Sigmoid colon (tissue), 7 donors: ENCODE measurements around the gene EPS8L2. TPM values are rescaled to one million over a fixed set of nuclear protein-coding genes. Genes with fewer than 3 reads are reported as not detected.

Experiments
- DNase-seq: peaks from one replicate; pipeline ENCODE4 v3.0.0-alpha.2; 2019
- H3K27ac ChIP-seq, 4 donors: fragments of 200-600 bp; sonication (generic); one replicate each; pipeline ENCODE4 v1.5.1; 2016 to 2019; ENCODE audit warnings: mild to moderate bottlenecking in 1 of 4
- H3K27me3 ChIP-seq, 3 donors: fragments of 200-600 bp; sonication (generic); one replicate each; pipeline ENCODE4 v1.5.1; 2019; ENCODE audit warnings: mild to moderate bottlenecking in 1 of 3
- H3K36me3 ChIP-seq, 4 donors: fragments of 200-600 bp; sonication (generic); one replicate each; pipeline ENCODE4 v1.5.1; 2016 to 2019
- H3K4me1 ChIP-seq, 4 donors: fragments of 200-600 bp; sonication (generic); one replicate each; pipeline ENCODE4 v1.5.1; 2017 to 2019
- H3K4me3 ChIP-seq, 4 donors: fragments of 200-600 bp; sonication (generic); one replicate each; pipeline ENCODE4 v1.5.1; 2017 to 2019; ENCODE audit warnings: mild to moderate bottlenecking in 2 of 4, moderate library complexity in 1 of 4
- H3K9me3 ChIP-seq, 4 donors: fragments of 200-600 bp in 3 of 4; sonication (generic) in 3 of 4; one replicate each; pipeline versions ENCODE4 v1.5.1 to v1.6.1; 2013 to 2019
- CTCF ChIP-seq, 4 experiments: fragments of 450-650 bp in 3 of 4; fragments of 200-600 bp in 1 of 4; IDR thresholded peaks; one replicate each; pipeline ENCODE4 v1.5.1; 2016 to 2019; ENCODE audit warnings: antibody characterized with exemption in 4 of 4, mild to moderate bottlenecking in 3 of 4, moderate library complexity in 2 of 4
- EP300 ChIP-seq, 4 donors: sonication (generic); formaldehyde crosslinking; IDR thresholded peaks; one replicate each; pipeline ENCODE4 v1.6.1; 2017; ENCODE audit warnings: antibody characterized with exemption in 4 of 4
- POLR2A ChIP-seq, 2 donors: fragments of 450-650 bp; IDR thresholded peaks; one replicate each; pipeline ENCODE4 v1.6.1; 2016; ENCODE audit warnings: antibody characterized with exemption in 2 of 2, mild to moderate bottlenecking in 2 of 2, moderate library complexity in 2 of 2
- POLR2AphosphoS5 ChIP-seq, 4 donors: sonication (generic); formaldehyde crosslinking; IDR thresholded peaks; one replicate each; pipeline ENCODE4 v1.6.1; 2017; ENCODE audit warnings: antibody characterized with exemption in 4 of 4
- WGBS, 2 donors: extraction: QIAGEN DNeasy Blood & Tissue Kit; methylation state at CpG; one replicate each; pipeline ENCODE4 v1.1.7; 2013; 5-methylcytosine and 5-hydroxymethylcytosine counted together
- intact Hi-C: fragments of 100-400 bp; cut with DNase I; formaldehyde crosslinking; loops from one replicate; pipeline ENCODE4 v1.15.1; 2023
- polyA plus RNA-seq, 3 donors: library from polyadenylated mRNA; stranded (reverse); fragments of 200-250 nt; gene quantifications; one replicate each; pipeline ENCODE4 v1.2.3, GENCODE V29; 2013
- total RNA-seq, 4 donors: library from RNA; depleted of rRNA; stranded (reverse); fragments of >200 nt; gene quantifications; one replicate each; pipeline ENCODE4 v1.1.0, GENCODE V29; 2016
- donor health status: healthy with polysubstance abuse.
- donor health status: Bipolar disorder and iron deficiency.
- donor health status: healthy.

Gene EPS8L2
- total and polyA plus RNA-seq, 7 donors = 5.4 to 168 (median 15.6) TPM

GRCh38 chr11:659532-660085 lies 46.4 kb upstream of the EPS8L2 start:
- no peaks in the 10 kb centered on the region for H3K27me3 ChIP-seq
- TF ChIP-seq POLR2AphosphoS5 (IDR thresholded peaks at IDR 0.05) = no peak
- no peak for TF ChIP-seq CTCF (IDR thresholded peaks at IDR 0.05)
- no peak for TF ChIP-seq POLR2A (IDR thresholded peaks at IDR 0.05)
- TF ChIP-seq EP300 (IDR thresholded peaks at IDR 0.05) = no peak
- H3K4me1 ChIP-seq = no peaks in the 10 kb centered on the region
- peaks cover 0 to 33% (median 7%) of the 10 kb centered on the region in 4 donors for H3K36me3 ChIP-seq
- H3K27ac ChIP-seq = no peak overlapping the region
- H3K4me3 ChIP-seq = no peak overlapping the region
- DNase-seq = no peak
- 92 to 93% methylated on average over 16 of the region's 16 CpGs for WGBS, 2 donors
- no peaks in the 10 kb centered on the region for H3K9me3 ChIP-seq
- intact Hi-C loops = no loop called here

- Histone ChIP-seq H3K36me3 (peaks cover 0 to 33% (median 7%) of the 10 kb centered on the region in 4 donors), H3K4me3 (no peak overlapping the region), H3K4me1 (peaks cover 0 to 3% (median 1%) of the 10 kb centered on the region in 4 donors), H3K9me3 (no peaks in the 10 kb centered on the region), H3K27me3 (no peaks in the 10 kb centered on the region), H3K27ac (no peak overlapping the region)
- intact Hi-C loops = no loop called here
- WGBS, 2 donors = 90 to 92% methylated on average over 19 of the region's 19 CpGs
- no peak for DNase-seq
- TF ChIP-seq POLR2A (IDR thresholded peaks at IDR 0.05) = no peak
- TF ChIP-seq EP300 (IDR thresholded peaks at IDR 0.05) = no peak
- no peak for TF ChIP-seq POLR2AphosphoS5 (IDR thresholded peaks at IDR 0.05)
- no peak for TF ChIP-seq CTCF (IDR thresholded peaks at IDR 0.05)
Measured at GRCh38 chr11:660281-660680, 45.8 kb upstream of the EPS8L2 start.

GRCh38 chr11:660681-661444 lies 45.2 kb upstream of the EPS8L2 start:
- H3K36me3 ChIP-seq = peaks cover 0 to 33% (median 7%) of the 10 kb centered on the region in 4 donors
- peaks cover 0 to 9% (median 6%) of the 10 kb centered on the region in 4 donors for H3K4me1 ChIP-seq
- H3K27ac ChIP-seq = no peak overlapping the region
- H3K27me3 ChIP-seq = no peaks in the 10 kb centered on the region
- no peak for TF ChIP-seq CTCF (IDR thresholded peaks at IDR 0.05)
- no peak for TF ChIP-seq POLR2AphosphoS5 (IDR thresholded peaks at IDR 0.05)
- TF ChIP-seq EP300 (IDR thresholded peaks at IDR 0.05) = no peak
- no peak for TF ChIP-seq POLR2A (IDR thresholded peaks at IDR 0.05)
- H3K4me3 ChIP-seq = no peak overlapping the region
- WGBS, 2 donors = 93 to 95% methylated on average over 19 of the region's 19 CpGs
- DNase-seq = no peak
- intact Hi-C loops = no loop called here
- H3K9me3 ChIP-seq = no peaks in the 10 kb centered on the region

GRCh38 chr11:662689-663274 lies 43.2 kb upstream of the EPS8L2 start:
- Histone ChIP-seq H3K4me3 (no peak overlapping the region), H3K27ac (no peak overlapping the region), H3K36me3 (peaks cover 0 to 24% (median 7%) of the 10 kb centered on the region in 4 donors), H3K27me3 (no peaks in the 10 kb centered on the region), H3K9me3 (no peaks in the 10 kb centered on the region), H3K4me1 (peaks cover 0 to 17% (median 10%) of the 10 kb centered on the region in 4 donors)
- TF ChIP-seq CTCF (IDR thresholded peaks at IDR 0.05) = peak; percentile 65 to 70 (median 67)
- peak in 1 of 4 donors; percentile 16 for TF ChIP-seq POLR2AphosphoS5 (IDR thresholded peaks at IDR 0.05)
- TF ChIP-seq POLR2A (IDR thresholded peaks at IDR 0.05) = no peak
- no peak for DNase-seq
- intact Hi-C loops = loop anchor here (2.0 kb wide), 1 partner anchor 66 kb away; no protein-coding TSS in a partner anchor
- WGBS, 2 donors = 52 to 67% methylated on average over 15 of the region's 15 CpGs
